ENCODE results near the gene GPX5. TPM values are rescaled to one million over a fixed set of nuclear protein-coding genes. Genes with fewer than 3 reads are reported as not detected.
A peak's percentile ranks its signal among the peaks of the same experiment; 100 is the strongest.
"Not testable (repeated sequence)": the region's sequence is repeated elsewhere in the genome, so short reads cannot be mapped to it uniquely, and the experiment has no call there.

GPX5 gene
- total RNA-seq, 1 donor from 2014 or later = 4.3 TPM

DNA sequence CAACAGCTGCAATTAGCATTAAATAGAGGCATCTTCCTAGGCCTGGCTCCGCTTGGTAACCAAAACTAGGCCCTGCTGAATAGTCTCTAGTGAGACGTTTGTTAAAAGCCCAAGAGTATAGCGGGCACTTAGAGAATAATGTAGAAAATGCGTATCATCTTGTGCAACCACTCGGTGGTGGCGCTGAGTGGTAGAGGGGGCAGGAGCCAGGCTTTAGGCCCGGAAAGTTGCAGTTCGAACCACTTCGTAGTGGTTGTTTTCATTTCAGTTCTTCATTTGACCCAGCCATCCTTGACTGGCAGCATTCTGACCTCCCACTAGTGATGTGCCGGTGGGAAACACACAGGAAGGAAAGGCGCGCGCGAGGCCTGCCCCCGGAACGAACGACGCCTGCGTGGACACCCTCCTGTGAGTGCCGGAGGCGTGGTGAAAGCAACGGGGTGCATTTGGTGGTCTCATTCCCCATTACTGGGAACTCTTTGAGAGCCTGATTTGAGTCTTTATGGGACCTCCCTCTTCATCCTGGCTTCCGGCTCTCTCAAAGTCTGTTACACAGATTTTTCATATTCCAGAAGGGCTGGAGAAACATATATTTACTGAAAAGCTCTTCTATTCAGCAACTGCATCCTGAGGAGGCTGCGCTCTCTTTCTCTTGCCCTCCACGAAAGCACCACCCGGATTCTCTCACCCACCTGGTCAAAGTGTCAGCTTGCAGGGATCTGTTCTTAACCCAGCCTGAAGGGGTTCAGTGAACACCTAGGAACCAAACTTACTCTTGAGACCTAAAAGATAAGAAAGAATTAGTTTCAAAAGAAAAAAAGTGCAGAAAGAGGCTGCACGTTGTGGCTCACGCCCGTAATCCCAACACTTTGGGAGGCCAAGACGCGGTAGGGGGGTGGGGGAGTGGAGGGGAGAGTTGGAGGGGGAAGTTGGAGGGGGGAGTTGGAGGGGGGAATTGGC is 18.2 kb downstream of the GPX5 start:
- Histone ChIP-seq H3K4me2 (ENCODE audit: low read length) (peak overlapping the region; percentile 80), H3K36me3 (ENCODE audit: insufficient read depth, low read length) (no peaks in the 10 kb centered on the region), H3K79me2 (ENCODE audit: insufficient read depth, low read length) (no peaks in the 10 kb centered on the region), H3K4me1 (ENCODE audit: insufficient read depth, low read length) (peaks cover 5% of the 10 kb centered on the region), H3K27me3 (ENCODE audit: insufficient read depth, low read length) (peaks cover 2% of the 10 kb centered on the region), H4K20me1 (ENCODE audit: insufficient read depth, low read length) (no peaks in the 10 kb centered on the region), H3K4me3 (ENCODE audit: insufficient read depth, low read depth, low read length) (peak overlapping the region; percentile 59), H3K9me3 (ENCODE audit: insufficient read depth, low read depth, low read length) (no peaks in the 10 kb centered on the region), H3K27ac (ENCODE audit: low read depth, low read length) (no peak overlapping the region), H2AFZ (ENCODE audit: low read depth, low read length) (peak overlapping the region; percentile 91), H3K9ac (ENCODE audit: low read length) (peak overlapping the region; percentile 1)
- H3K27ac Mint-ChIP-seq (ENCODE audit: unreplicated experiment) = peak overlapping the region; percentile 89
- peaks cover 8% of the 10 kb centered on the region for H3K27me3 Mint-ChIP-seq (ENCODE audit: low read depth, unreplicated experiment)
- peak overlapping the region; percentile 85 for H3K4me3 Mint-ChIP-seq (ENCODE audit: unreplicated experiment)
- no peaks in the 10 kb centered on the region for H3K9me3 Mint-ChIP-seq (ENCODE audit: unreplicated experiment)
- no peak for TF ChIP-seq CTCF (IDR thresholded peaks at IDR 0.05; ENCODE audit: insufficient read depth, low read depth, low read length)
- no peak for TF ChIP-seq EZH2 (IDR thresholded peaks at IDR 0.05; ENCODE audit: insufficient read depth, low read length)
- H3K4me1 Mint-ChIP-seq (ENCODE audit: low read depth, unreplicated experiment) = peaks cover 3% of the 10 kb centered on the region
- no peak for DNase-seq (ENCODE audit: low read depth)
- FAIRE-seq = no peak
- no peaks in the 10 kb centered on the region for H3K36me3 Mint-ChIP-seq (ENCODE audit: low read depth, unreplicated experiment)

DNA sequence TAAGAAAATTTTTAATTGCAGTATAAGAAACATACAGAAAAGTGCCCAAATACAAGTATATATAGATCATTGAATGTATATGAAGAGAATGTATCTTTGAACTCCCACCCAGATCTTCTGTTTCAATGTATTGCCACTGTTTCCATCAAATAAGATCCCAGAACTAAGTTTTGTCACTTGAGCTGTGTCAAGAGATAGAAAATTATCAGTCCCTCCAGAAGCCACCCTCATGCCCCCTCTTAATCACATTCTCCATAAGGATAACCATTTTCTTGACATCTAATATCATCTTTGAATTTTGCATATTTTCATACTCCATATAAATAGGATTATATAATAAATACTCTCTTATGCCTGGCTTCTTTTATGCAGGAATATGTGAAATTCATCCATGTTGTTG is 20.3 kb downstream of the GPX5 start:
- Histone ChIP-seq H3K9me3 (ENCODE audit: insufficient read depth, low read depth, low read length) (no peaks in the 10 kb centered on the region), H3K79me2 (ENCODE audit: insufficient read depth, low read length) (no peaks in the 10 kb centered on the region), H3K27ac (ENCODE audit: low read depth, low read length) (no peak overlapping the region), H3K27me3 (ENCODE audit: insufficient read depth, low read length) (no peaks in the 10 kb centered on the region), H3K9ac (ENCODE audit: low read length) (no peak overlapping the region), H4K20me1 (ENCODE audit: insufficient read depth, low read length) (no peaks in the 10 kb centered on the region), H3K4me2 (ENCODE audit: low read length) (no peak overlapping the region), H3K4me3 (ENCODE audit: insufficient read depth, low read depth, low read length) (no peak overlapping the region), H3K4me1 (ENCODE audit: insufficient read depth, low read length) (peaks cover 5% of the 10 kb centered on the region), H3K36me3 (ENCODE audit: insufficient read depth, low read length) (no peaks in the 10 kb centered on the region), H2AFZ (ENCODE audit: low read depth, low read length) (no peak overlapping the region)
- DNase-seq (ENCODE audit: low read depth) (no peak), FAIRE-seq (no peak)
- H3K36me3 Mint-ChIP-seq (ENCODE audit: low read depth, unreplicated experiment) = no peaks in the 10 kb centered on the region
- peaks cover 3% of the 10 kb centered on the region for H3K4me1 Mint-ChIP-seq (ENCODE audit: low read depth, unreplicated experiment)
- no peaks in the 10 kb centered on the region for H3K9me3 Mint-ChIP-seq (ENCODE audit: unreplicated experiment)
- TF ChIP-seq CTCF (IDR thresholded peaks at IDR 0.05; ENCODE audit: insufficient read depth, low read depth, low read length) (no peak), EZH2 (IDR thresholded peaks at IDR 0.05; ENCODE audit: insufficient read depth, low read length) (no peak)
- no peak overlapping the region for H3K4me3 Mint-ChIP-seq (ENCODE audit: unreplicated experiment)
- no peak overlapping the region for H3K27ac Mint-ChIP-seq (ENCODE audit: unreplicated experiment)
- H3K27me3 Mint-ChIP-seq (ENCODE audit: low read depth, unreplicated experiment) = peaks cover 10% of the 10 kb centered on the region

- H3K79me2 ChIP-seq (ENCODE audit: insufficient read depth, low read length); H3K27me3 ChIP-seq (ENCODE audit: insufficient read depth, low read length); H3K4me2 ChIP-seq (ENCODE audit: low read length); H3K36me3 Mint-ChIP-seq (ENCODE audit: low read depth, unreplicated experiment); H3K4me1 ChIP-seq (ENCODE audit: insufficient read depth, low read length); DNase-seq (ENCODE audit: low read depth); H3K4me3 ChIP-seq (ENCODE audit: insufficient read depth, low read depth, low read length); H3K9ac ChIP-seq (ENCODE audit: low read length); H3K27ac ChIP-seq (ENCODE audit: low read depth, low read length); H3K27ac Mint-ChIP-seq (ENCODE audit: unreplicated experiment); H3K9me3 Mint-ChIP-seq (ENCODE audit: unreplicated experiment); H3K9me3 ChIP-seq (ENCODE audit: insufficient read depth, low read depth, low read length); H4K20me1 ChIP-seq (ENCODE audit: insufficient read depth, low read length); H3K4me1 Mint-ChIP-seq (ENCODE audit: low read depth, unreplicated experiment); FAIRE-seq; H3K36me3 ChIP-seq (ENCODE audit: insufficient read depth, low read length); H2AFZ ChIP-seq (ENCODE audit: low read depth, low read length); H3K4me3 Mint-ChIP-seq (ENCODE audit: unreplicated experiment): not testable (repeated sequence)
- H3K27me3 Mint-ChIP-seq (ENCODE audit: low read depth, unreplicated experiment) = peaks cover 15% of the 10 kb centered on the region
Measured at GRCh38 chr6:28547003-28547402, 21.3 kb downstream of the GPX5 start.
